ENCODE data around the gene DEAF1.

DEAF1 gene

GRCh38 chr11:623999-624704, 70.9 kb downstream of the DEAF1 start:
- DNase-seq = no peak

GRCh38 chr11:623349-623869, 71.6 kb downstream of the DEAF1 start:
- no peak for DNase-seq

- DNase-seq = no peak
Measured at GRCh38 chr11:621838-622237, 73.2 kb downstream of the DEAF1 start.

- no peak for DNase-seq
Measured at GRCh38 chr11:620935-621814, 73.8 kb downstream of the DEAF1 start.

- no peak for DNase-seq
Measured at GRCh38 chr11:620201-620600, 74.8 kb downstream of the DEAF1 start.

GRCh38 chr11:619628-620050, 75.4 kb downstream of the DEAF1 start:
- DNase-seq = no peak

- DNase-seq = no peak
Measured at GRCh38 chr11:618856-619627, 76.0 kb downstream of the DEAF1 start.

- DNase-seq = no peak
Measured at GRCh38 chr11:617912-618682, 76.9 kb downstream of the DEAF1 start.

- DNase-seq = no peak
Measured at GRCh38 chr11:617199-617911, 77.7 kb downstream of the DEAF1 start.

- DNase-seq = no peak
Measured at GRCh38 chr11:616320-617198, 78.5 kb downstream of the DEAF1 start.

GRCh38 chr11:615504-616319, 79.3 kb downstream of the DEAF1 start, which contains the start of gene IRF7:
Gene IRF7 (minus strand): TSS chr11:615950. CDS start chr11:615364, 586 bp downstream.
- peak; percentile 93 for DNase-seq

GRCh38 chr11:614623-615503, 80.2 kb downstream of the DEAF1 start:
- peak; percentile 69 for DNase-seq

GRCh38 chr11:614021-614622, 80.9 kb downstream of the DEAF1 start:
- DNase-seq = no peak

GRCh38 chr11:613369-613968, 81.6 kb downstream of the DEAF1 start:
- peak; percentile 86 for DNase-seq

GRCh38 chr11:612961-613300, 82.1 kb downstream of the DEAF1 start:
- DNase-seq = no peak

GRCh38 chr11:612201-612960, 82.6 kb downstream of the DEAF1 start:
- no peak for DNase-seq
